DMS79 treated with DMSO at 0.1 percent for 48 hours (cell line): ENCODE results near the gene RHOG.

ENCODE experiments used
- DNase-seq: peaks from one replicate; lab custom pipeline; 2025; lab: John Stamatoyannopoulos, UW

Gene RHOG

GRCh38 chr11:3859373-3859881 lies 18.7 kb upstream of the RHOG start:
- DNase-seq: no peak

GRCh38 chr11:3857628-3858027 lies 16.9 kb upstream of the RHOG start:
- DNase-seq: no peak

- no peak for DNase-seq
These were observed 16.2 kb upstream of the RHOG start for GRCh38 chr11:3856856-3857553.

GRCh38 chr11:3855808-3856491 lies 15.2 kb upstream of the RHOG start:
- no peak for DNase-seq

GRCh38 chr11:3854977-3855807 lies 14.4 kb upstream of the RHOG start, which contains the start of gene STIM1:
TSS of gene STIM1 (plus strand) at chr11:3855664. CDS start at chr11:3856271, 607 bp downstream.
- peak; percentile 89 for DNase-seq

- no peak for DNase-seq
These were observed 13.9 kb upstream of the RHOG start for GRCh38 chr11:3854660-3854976.

GRCh38 chr11:3853899-3854659 lies 13.3 kb upstream of the RHOG start:
- peak; percentile 66 for DNase-seq

- no peak for DNase-seq
These were observed 12.7 kb upstream of the RHOG start for GRCh38 chr11:3853545-3853842.

- DNase-seq: no peak
These were observed 8.6 kb upstream of the RHOG start for GRCh38 chr11:3849297-3849874.

GRCh38 chr11:3845670-3846069 lies 4.9 kb upstream of the RHOG start:
- DNase-seq: no peak

GRCh38 chr11:3845246-3845645 lies 4.5 kb upstream of the RHOG start:
- no peak for DNase-seq

GRCh38 chr11:3843326-3843725 lies 2.6 kb upstream of the RHOG start:
- DNase-seq: no peak

- peak; percentile 46 for DNase-seq
These were observed 929 bp upstream of the RHOG start for GRCh38 chr11:3841426-3842350.

GRCh38 chr11:3840004-3840869 lies 522 bp downstream of the RHOG start:
- peak; percentile 45 for DNase-seq

GRCh38 chr11:3838504-3838903 lies 2.3 kb downstream of the RHOG start:
- no peak for DNase-seq

- no peak for DNase-seq
These were observed 3.0 kb downstream of the RHOG start for GRCh38 chr11:3837793-3838192.

- no peak for DNase-seq
These were observed 3.9 kb downstream of the RHOG start for GRCh38 chr11:3836903-3837302.

- DNase-seq: no peak
These were observed 5.0 kb downstream of the RHOG start for GRCh38 chr11:3835751-3836150.

- DNase-seq: no peak
These were observed 5.9 kb downstream of the RHOG start for GRCh38 chr11:3834664-3835461.
